Measurements from ENCODE around the gene GZMH.

DNA sequence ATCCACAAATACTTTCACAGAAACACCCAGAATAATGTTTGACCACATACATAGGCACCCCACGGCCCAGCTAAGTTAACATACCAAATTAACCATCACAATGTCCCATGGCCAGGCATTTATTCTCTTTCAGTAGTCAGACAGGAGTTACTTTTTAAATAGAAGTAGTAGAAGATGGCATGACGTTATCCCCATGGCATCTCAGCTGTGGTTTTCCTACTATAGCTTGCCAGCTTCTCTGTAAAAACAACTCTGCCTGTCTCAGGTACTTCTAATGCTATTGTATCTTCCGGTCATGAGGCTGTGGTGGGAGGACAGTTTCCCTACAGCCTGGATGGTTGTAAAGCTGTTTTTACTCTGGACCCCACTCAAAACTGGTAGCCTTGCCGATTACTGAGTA lies 52.7 kb downstream of the GZMH start:
- TF ChIP-seq CTCF (conservative IDR thresholded peaks at IDR 0.05) (no peak), EZH2 (IDR thresholded peaks at IDR 0.05; ENCODE audit: low read depth) (no peak)
